ENCODE data around the gene ADAMTSL3.

- no peak for TF ChIP-seq POLR2AphosphoS5 (IDR thresholded peaks at IDR 0.05; ENCODE audit: low read depth, low read length)
- TF ChIP-seq POLR2A (IDR thresholded peaks at IDR 0.05; ENCODE audit: borderline replicate concordance, extremely low read depth, insufficient read depth, insufficient read length): no peak
- no peak for TF ChIP-seq CTCF (IDR thresholded peaks at IDR 0.05 in 2 of 3, conservative IDR thresholded peaks at IDR 0.05 in 1 of 3; ENCODE audit: borderline replicate concordance in 1 of 3, insufficient read depth in 1 of 3, low read depth in 2 of 3, low read length in 2 of 3)
- TF ChIP-seq YY1 (IDR thresholded peaks at IDR 0.05; ENCODE audit: extremely low read depth, insufficient replicate concordance, low read depth, low read length): no peak
- no peak for TF ChIP-seq SP1 (IDR thresholded peaks at IDR 0.05; ENCODE audit: low read depth)
- TF ChIP-seq ZNF274 (IDR thresholded peaks at IDR 0.05; ENCODE audit: low read depth, low read length): no peak
- TF ChIP-seq EZH2 (IDR thresholded peaks at IDR 0.05): no peak
Observed at GRCh38 chr15:83652626-83653204, 1.2 kb upstream of the ADAMTSL3 start.

Measured in HCT116 (cell line).